HepG2 (cell line): ENCODE measurements around the gene MYH10. TPM values are rescaled to one million over a fixed set of nuclear protein-coding genes. Genes with fewer than 3 reads are reported as not detected.

ENCODE experiments used
- ATAC-seq: fragments of 200-7000 bp; cut with Tn5 transposase; 3 replicates; pipeline ENCODE4 v1.9.1; 2020; ENCODE audit warnings: mild to moderate bottlenecking, moderate library complexity
- BruUV-seq: library from RNA; stranded (reverse); fragments of 400-500 nt; replicated peaks from 2 replicates; lab custom pipeline; 2021; lab: Mats Ljungman, UMichigan
- CTCF ChIA-PET: fragments of 300-600 bp; formaldehyde crosslinking; extraction: SDS; loops from one replicate; lab custom pipeline; 2021; ENCODE audit warnings: low total read pairs, inconsistent platforms, low intra/inter-chr PET ratio; lab: Yijun Ruan, JAX
- POLR2A ChIA-PET: fragments of 350-600 bp; sonication (Branson Sonifier 250); formaldehyde crosslinking; loops from one replicate; lab custom pipeline; 2020; ENCODE audit warnings: antibody characterized with exemption, inconsistent platforms; lab: Yijun Ruan, JAX
- DNase-seq: peaks from one replicate; pipeline ENCODE4 v3.0.0-alpha.2; 2015; ENCODE audit warnings: low spot score
- FAIRE-seq: peaks from 3 replicates; lab custom pipeline; 2011; peaks lifted over from hg19 to GRCh38; lab: Jason Lieb, UNC
- H2AFZ ChIP-seq: one replicate; pipeline ENCODE4 v1.6.1; 2011; ENCODE audit warnings: low read length, inconsistent platforms
- H3K27ac ChIP-seq: fragments of 300-600 bp; 3 replicates; pipeline ENCODE4 v1.8.0; 2011; ENCODE audit warnings: mixed run types, mild to moderate bottlenecking, mixed read lengths, low read length, inconsistent platforms; ENCODE audit not compliant: insufficient read depth; ENCODE audit errors: extremely low read length
- H3K27me3 ChIP-seq, 2 experiments: fragments of 200-600 bp in 1 of 2; 2 replicates in 1 of 2; 3 replicates in 1 of 2; pipeline versions ENCODE4 v1.6.0 to v1.8.0; 2011; ENCODE audit warnings: low read length in 2 of 2, mild to moderate bottlenecking in 2 of 2, moderate library complexity in 2 of 2, inconsistent platforms in 1 of 2; ENCODE audit not compliant: insufficient read depth in 2 of 2, control insufficient read depth in 1 of 2
- H3K36me3 ChIP-seq, 2 experiments: fragments of 200-600 bp in 1 of 2; replicated peaks in 1 of 2; 2 replicates in 1 of 2; 3 replicates in 1 of 2; pipeline versions ENCODE4 v1.5.1 to v1.8.0; 2011; ENCODE audit warnings: low read length in 2 of 2, inconsistent platforms in 1 of 2; ENCODE audit not compliant: insufficient read depth in 2 of 2, control insufficient read depth in 1 of 2
- H3K4me1 ChIP-seq: 2 replicates; pipeline ENCODE4 v1.5.1; 2012; ENCODE audit warnings: low read length, inconsistent platforms; ENCODE audit not compliant: insufficient read depth
- H3K4me2 ChIP-seq: 2 replicates; pipeline ENCODE4 v1.6.0; 2011; ENCODE audit warnings: low read depth, low read length, inconsistent platforms
- H3K4me3 ChIP-seq, 3 experiments: fragments of 200-600 bp in 1 of 3; sonication (generic), shearing (Covaris generic) in 1 of 3; replicated peaks in 1 of 3; 2 replicates each; pipeline ENCODE4 v1.5.1; 2011 to 2016; ENCODE audit warnings: low read length in 3 of 3, inconsistent platforms in 2 of 3, low read depth in 2 of 3, mild to moderate bottlenecking in 2 of 3, control low read depth in 1 of 3, mixed read lengths in 1 of 3; ENCODE audit not compliant: insufficient read depth in 1 of 3
- H3K79me2 ChIP-seq: one replicate; pipeline ENCODE4 v1.6.1; 2011; ENCODE audit warnings: low read length, inconsistent platforms; ENCODE audit not compliant: insufficient read depth
- H3K9ac ChIP-seq: 2 replicates; pipeline ENCODE4 v1.6.0; 2011; ENCODE audit warnings: mild to moderate bottlenecking, low read depth, low read length, inconsistent platforms; ENCODE audit not compliant: insufficient read depth
- H3K9me3 ChIP-seq: 2 replicates; pipeline ENCODE4 v1.5.1; 2012; ENCODE audit warnings: mild to moderate bottlenecking, low read length
- H4K20me1 ChIP-seq: 2 replicates; pipeline ENCODE4 v1.6.0; 2011; ENCODE audit warnings: inconsistent platforms, mild to moderate bottlenecking, low read length, moderate library complexity; ENCODE audit not compliant: insufficient read depth
- ETS1 ChIP-seq: sonication (generic); formaldehyde crosslinking; IDR thresholded peaks from 2 replicates; pipeline ENCODE4 v1.4.0; 2020; ENCODE audit warnings: missing genetic modification reagents
- FOXK2 ChIP-seq: fragments of 450-650 bp; IDR thresholded peaks from 2 replicates; pipeline ENCODE4 v1.6.1; 2016
- GTF2F1 ChIP-seq: fragments of 150-350 bp; IDR thresholded peaks from 2 replicates; pipeline ENCODE4 v1.6.1; 2014; ENCODE audit warnings: low read length
- MIXL1 ChIP-seq: IDR thresholded peaks from 2 replicates; pipeline ENCODE4 v1.6.1; 2016
- STAT6 ChIP-seq: sonication (generic); formaldehyde crosslinking; IDR thresholded peaks from 2 replicates; pipeline ENCODE4 v1.4.0; 2020; ENCODE audit warnings: missing genetic modification reagents, mild to moderate bottlenecking, borderline replicate concordance
- TGIF2 ChIP-seq: IDR thresholded peaks from 2 replicates; pipeline ENCODE4 v1.6.1; 2016; ENCODE audit warnings: control low read depth, missing compliant biosample characterization
- ZBTB3 ChIP-seq: sonication (generic); formaldehyde crosslinking; IDR thresholded peaks from 2 replicates; pipeline ENCODE4 v1.4.0; 2020; ENCODE audit warnings: low read depth, mild to moderate bottlenecking, moderate library complexity, missing genetic modification reagents, borderline replicate concordance
- ZFP36L1 ChIP-seq: sonication (generic); formaldehyde crosslinking; IDR thresholded peaks from 2 replicates; pipeline ENCODE4 v1.8.0; 2022; ENCODE audit warnings: mild to moderate bottlenecking, missing genetic modification reagents, moderate library complexity
- ZNF331 ChIP-seq: sonication (generic); formaldehyde crosslinking; IDR thresholded peaks from 2 replicates; pipeline ENCODE4 v1.4.0; 2020; ENCODE audit warnings: missing genetic modification reagents
- ZNF605 ChIP-seq: sonication (generic); formaldehyde crosslinking; IDR thresholded peaks from 2 replicates; pipeline ENCODE4 v1.8.0; 2022; ENCODE audit warnings: mild to moderate bottlenecking, missing genetic modification reagents
- ZNF775 ChIP-seq: sonication (generic); formaldehyde crosslinking; IDR thresholded peaks from 2 replicates; pipeline ENCODE4 v1.4.0; 2020; ENCODE audit warnings: missing genetic modification reagents, mild to moderate bottlenecking, moderate library complexity, borderline replicate concordance
- ZNF816 ChIP-seq: sonication (generic); formaldehyde crosslinking; IDR thresholded peaks from 2 replicates; pipeline ENCODE4 v1.8.0; 2022; ENCODE audit warnings: missing genetic modification reagents, mild to moderate bottlenecking, borderline replicate concordance
- ZSCAN30 ChIP-seq: sonication (generic); formaldehyde crosslinking; IDR thresholded peaks from 2 replicates; pipeline ENCODE4 v1.5.0; 2020; ENCODE audit warnings: mild to moderate bottlenecking, missing genetic modification reagents
- ZSCAN5A ChIP-seq: sonication (generic); formaldehyde crosslinking; IDR thresholded peaks from 2 replicates; pipeline ENCODE4 v1.8.0; 2022; ENCODE audit warnings: mild to moderate bottlenecking, missing genetic modification reagents, borderline replicate concordance
- WGBS: methylation state at CpG from one replicate; pipeline ENCODE4 v1.1.6; 2017; ENCODE audit warnings: low lambda C conversion rate; 5-methylcytosine and 5-hydroxymethylcytosine counted together
- in situ Hi-C: cut with HindIII; loops from 2 replicates; pipeline ENCODE4 v1.10.0; 2017; ENCODE audit warnings: low pct_unique_long_range_greater_than_20kb; ENCODE audit not compliant: extremely low pct_ligation_motif_present
- intact Hi-C: fragments of 100-400 bp; cut with micrococcal nuclease; formaldehyde crosslinking; loops from one replicate; pipeline ENCODE4 v1.10.0; 2022; ENCODE audit not compliant: unreplicated experiment
- polyA plus RNA-seq, 8 experiments: library from polyadenylated mRNA; depleted of rRNA in 3 of 8; stranded (reverse) in 7 of 8; unstranded in 1 of 8; fragments of >200 nt; fragmentation: Illumina TruSeq in 4 of 8; extraction: Trizol in 4 of 8; gene quantifications; 2 replicates each; pipeline versions ENCODE4 v1.2.1 to v1.2.3, GENCODE V29; 2011 to 2016; ENCODE audit warnings: low read depth in 4 of 8, missing spikeins in 1 of 8, mixed read lengths in 1 of 8; ENCODE audit not compliant: insufficient read depth in 1 of 8
- total RNA-seq, 5 experiments: library from RNA; depleted of rRNA; stranded (reverse); fragments of >200 nt; fragmentation: Illumina TruSeq; extraction: Trizol; gene quantifications; 2 replicates each; pipeline ENCODE4 v1.2.3, GENCODE V29; 2016; ENCODE audit warnings: low read depth in 1 of 5

Gene MYH10
- total and polyA plus RNA-seq, 2 of the 13 experiments (the other 11 are each of a cell fraction or from before 2014, with no cell fraction given), result 43.4 to 68.6 TPM

- in situ Hi-C loops, result no loop called here
- no peak overlapping the region for H3K27ac ChIP-seq
- H4K20me1 ChIP-seq, result no peaks in the 10 kb centered on the region
- DNase-seq, result no peak
- H3K4me3 ChIP-seq, result no peak overlapping the region
- no peak overlapping the region for H2AFZ ChIP-seq
- no peak overlapping the region for H3K4me2 ChIP-seq
- no TSS peak for BruUV-seq
- ATAC-seq, result no peak
- H3K79me2 ChIP-seq, result no peaks in the 10 kb centered on the region
- peaks cover 10% of the 10 kb centered on the region for H3K9me3 ChIP-seq
- peaks cover 1 to 10% of the 10 kb centered on the region in 2 experiments; a peak in 2 of 5 replicates for H3K27me3 ChIP-seq
- intact Hi-C loops, result no loop called here
- 47% methylated on average over 4 of the region's 4 CpGs for WGBS
- H3K9ac ChIP-seq, result no peak overlapping the region
- ChIA-PET CTCF (no interaction called here), POLR2A (no interaction called here)
- TF ChIP-seq ZBTB3 (no peak), ZSCAN5A (no peak), ZNF331 (peak; percentile 99)
- no peaks in the 10 kb centered on the region for H3K36me3 ChIP-seq
- no peaks in the 10 kb centered on the region for H3K4me1 ChIP-seq
- no peak for FAIRE-seq
Measured at GRCh38 chr17:8656693-8657092, 26.2 kb upstream of the MYH10 start.

DNA sequence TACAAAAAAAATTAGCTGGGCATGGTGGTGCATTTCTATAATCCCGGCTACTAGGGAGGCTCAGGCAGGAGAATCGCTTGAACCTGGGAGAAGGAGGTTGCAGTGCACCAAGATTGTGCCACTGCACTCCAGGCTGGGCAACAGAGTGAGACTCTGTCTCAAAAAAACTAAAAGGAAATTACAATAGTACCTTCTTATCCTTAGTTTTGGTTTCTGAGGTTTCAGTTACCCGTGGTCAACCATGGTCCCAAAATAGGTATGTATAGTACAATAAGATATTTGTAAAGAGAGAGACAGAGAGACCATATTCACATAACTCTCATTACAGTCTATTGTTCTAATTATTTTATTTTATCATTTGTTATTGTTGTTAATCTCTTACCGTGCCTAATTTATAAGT lies 24.3 kb upstream of the MYH10 start:
- no peak for FAIRE-seq
- H3K27ac ChIP-seq, result no peak overlapping the region
- peaks cover 10% of the 10 kb centered on the region for H3K9me3 ChIP-seq
- ChIA-PET CTCF (no interaction called here), POLR2A (no interaction called here)
- no peak for ATAC-seq
- no TSS peak for BruUV-seq
- DNase-seq, result no peak
- H4K20me1 ChIP-seq, result no peaks in the 10 kb centered on the region
- H3K27me3 ChIP-seq, result peaks cover 1 to 6% of the 10 kb centered on the region in 2 experiments; a peak in 1 of 5 replicates
- H3K79me2 ChIP-seq, result no peaks in the 10 kb centered on the region
- intact Hi-C loops, result no loop called here
- no peak overlapping the region for H3K4me3 ChIP-seq
- H3K9ac ChIP-seq, result no peak overlapping the region
- in situ Hi-C loops, result no loop called here
- H3K4me1 ChIP-seq, result peaks cover 10% of the 10 kb centered on the region
- H3K36me3 ChIP-seq, result no peaks in the 10 kb centered on the region
- H2AFZ ChIP-seq, result no peak overlapping the region
- no peak overlapping the region for H3K4me2 ChIP-seq
- WGBS, result 37% methylated on average over 4 of the region's 4 CpGs
- TF ChIP-seq FOXK2 (no peak), ZNF605 (CRISPR knock-in tag) (no peak), ZNF816 (no peak), ZSCAN30 (CRISPR knock-in tag) (no peak), ETS1 (CRISPR knock-in tag) (no peak), MIXL1 (no peak), GTF2F1 (no peak), ZFP36L1 (CRISPR knock-in tag) (no peak), TGIF2 (CRISPR knock-in tag) (no peak), ZNF775 (no peak), STAT6 (CRISPR knock-in tag) (no peak)
